Gastroesophageal sphincter (tissue), 3 donors: ENCODE results near the gene ACAD8.

Experiments
- POLR2A ChIP-seq, 2 donors: fragments of 450-650 bp; IDR thresholded peaks; one replicate each; pipeline ENCODE4 v1.6.1; 2017; ENCODE audit warnings: antibody characterized with exemption in 2 of 2, mild to moderate bottlenecking in 2 of 2, moderate library complexity in 1 of 2
- TF ChIP-seq, protein P1 (sequence below), 4 experiments: fragments of 200-600 bp in 2 of 4; fragments of 450-650 bp in 2 of 4; sonication (generic) in 1 of 4; IDR thresholded peaks; one replicate each; pipeline ENCODE4 v1.5.1; 2017 to 2019; ENCODE audit warnings: antibody characterized with exemption in 4 of 4, mild to moderate bottlenecking in 2 of 4, moderate library complexity in 2 of 4

DNA sequence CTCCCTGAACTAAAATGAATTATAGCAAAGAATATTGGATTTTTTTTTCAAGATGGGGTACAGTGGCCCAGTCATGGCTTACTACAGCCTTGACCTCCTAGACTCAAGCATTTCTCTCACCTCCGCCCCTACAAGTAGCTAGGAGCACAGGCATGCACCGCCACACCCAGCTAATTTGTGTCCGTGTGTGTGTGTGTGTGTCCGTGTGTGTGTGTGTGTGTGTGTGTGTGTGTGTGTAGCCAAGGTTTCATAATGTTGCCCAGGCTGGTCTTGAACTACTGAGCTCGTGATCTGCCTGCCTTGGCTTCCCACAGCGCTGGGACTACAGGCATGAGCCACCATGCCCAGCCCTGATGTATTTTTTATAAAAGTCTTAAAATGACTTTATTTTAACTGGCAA, 12.8 kb upstream of the ACAD8 start:
- TF ChIP-seq, protein P1, sequence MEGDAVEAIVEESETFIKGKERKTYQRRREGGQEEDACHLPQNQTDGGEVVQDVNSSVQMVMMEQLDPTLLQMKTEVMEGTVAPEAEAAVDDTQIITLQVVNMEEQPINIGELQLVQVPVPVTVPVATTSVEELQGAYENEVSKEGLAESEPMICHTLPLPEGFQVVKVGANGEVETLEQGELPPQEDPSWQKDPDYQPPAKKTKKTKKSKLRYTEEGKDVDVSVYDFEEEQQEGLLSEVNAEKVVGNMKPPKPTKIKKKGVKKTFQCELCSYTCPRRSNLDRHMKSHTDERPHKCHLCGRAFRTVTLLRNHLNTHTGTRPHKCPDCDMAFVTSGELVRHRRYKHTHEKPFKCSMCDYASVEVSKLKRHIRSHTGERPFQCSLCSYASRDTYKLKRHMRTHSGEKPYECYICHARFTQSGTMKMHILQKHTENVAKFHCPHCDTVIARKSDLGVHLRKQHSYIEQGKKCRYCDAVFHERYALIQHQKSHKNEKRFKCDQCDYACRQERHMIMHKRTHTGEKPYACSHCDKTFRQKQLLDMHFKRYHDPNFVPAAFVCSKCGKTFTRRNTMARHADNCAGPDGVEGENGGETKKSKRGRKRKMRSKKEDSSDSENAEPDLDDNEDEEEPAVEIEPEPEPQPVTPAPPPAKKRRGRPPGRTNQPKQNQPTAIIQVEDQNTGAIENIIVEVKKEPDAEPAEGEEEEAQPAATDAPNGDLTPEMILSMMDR (IDR thresholded peaks at IDR 0.05): no peak
- no peak for TF ChIP-seq POLR2A (IDR thresholded peaks at IDR 0.05)
